Erythroblast (primary cell): Measurements from ENCODE around the gene MEI1.

ENCODE experiments used
- GATA1 ChIP-seq: IDR thresholded peaks from 2 replicates; pipeline ENCODE4 v1.6.1; 2011; ENCODE audit warnings: low read depth, mild to moderate bottlenecking, control low read depth, low read length, moderate library complexity
- POLR2A ChIP-seq: IDR thresholded peaks from 2 replicates; pipeline ENCODE4 v1.6.1; 2011; ENCODE audit warnings: mild to moderate bottlenecking, low read length

DNA sequence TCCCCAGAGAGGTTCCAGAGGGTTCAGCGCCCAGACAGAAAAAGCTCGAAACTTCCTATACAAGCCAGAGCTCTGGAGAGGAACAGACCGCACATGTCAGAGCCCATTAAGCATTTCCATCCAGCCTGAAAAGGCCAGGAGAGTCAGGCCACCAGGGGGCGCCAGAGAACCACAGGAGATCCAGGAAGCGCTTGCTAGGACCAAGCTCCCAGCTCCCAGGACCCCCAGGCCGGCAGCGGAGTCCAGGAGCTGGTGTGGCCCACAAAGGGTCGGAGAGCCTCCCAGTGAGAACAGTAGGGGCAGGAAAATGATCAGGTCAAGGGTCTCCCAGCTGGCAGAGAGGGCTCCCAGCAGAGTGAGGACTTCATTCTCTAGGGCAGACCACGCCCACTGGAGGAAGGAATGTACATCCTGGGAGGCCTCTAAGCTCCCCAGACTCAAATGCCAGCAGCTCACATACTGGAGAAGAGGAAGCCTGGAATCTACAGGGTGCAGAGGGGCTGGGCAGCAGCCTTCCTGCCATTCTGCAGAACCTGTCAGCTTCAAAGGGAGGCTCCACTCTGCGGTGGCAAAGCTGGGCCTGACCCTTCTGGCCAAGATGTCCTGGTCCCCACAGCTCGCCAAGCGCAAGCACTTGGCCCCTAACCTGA is 2.1 kb upstream of the MEI1 start:
- TF ChIP-seq POLR2A (no peak), GATA1 (no peak)
